Neural progenitor cell (in vitro differentiated cells): Measurements from ENCODE around the gene SHC3. TPM values are rescaled to one million over a fixed set of nuclear protein-coding genes. Genes with fewer than 3 reads are reported as not detected.

ENCODE experiments used
- DNase-seq: peaks from one replicate; pipeline ENCODE4 v3.0.0-alpha.2; 2016; ENCODE audit warnings: low spot score
- H2AFZ ChIP-seq: fragments of 200-600 bp; sonication (generic); replicated peaks from 2 replicates; pipeline ENCODE4 v1.6.1; 2016; ENCODE audit warnings: antibody characterized with exemption
- H3F3A ChIP-seq: fragments of 200-600 bp; sonication (generic); 2 replicates; pipeline ENCODE4 v1.6.1; 2016; ENCODE audit warnings: antibody characterized with exemption, low read depth
- H3K27ac ChIP-seq: fragments of 200-600 bp; sonication (generic); 2 replicates; pipeline ENCODE4 v1.5.1; 2016; ENCODE audit warnings: mild to moderate bottlenecking
- H3K27me3 ChIP-seq: fragments of 200-600 bp; sonication (generic); 2 replicates; pipeline ENCODE4 v1.6.1; 2016; ENCODE audit warnings: mild to moderate bottlenecking, moderate library complexity
- H3K36me3 ChIP-seq: fragments of 200-600 bp; sonication (generic); 2 replicates; pipeline ENCODE4 v1.5.1; 2016
- H3K4me1 ChIP-seq: fragments of 200-600 bp; sonication (generic); 2 replicates; pipeline ENCODE4 v1.6.1; 2016; ENCODE audit warnings: mixed run types
- H3K4me2 ChIP-seq: fragments of 200-600 bp; sonication (generic); 2 replicates; pipeline ENCODE4 v1.6.1; 2016
- H3K4me3 ChIP-seq: fragments of 200-600 bp; sonication (generic); 2 replicates; pipeline ENCODE4 v1.5.1; 2016
- H3K79me2 ChIP-seq: fragments of 200-600 bp; sonication (generic); 2 replicates; pipeline ENCODE4 v1.6.1; 2016; ENCODE audit warnings: low read depth
- H3K9ac ChIP-seq: fragments of 200-600 bp; sonication (generic); 2 replicates; pipeline ENCODE4 v1.6.1; 2016
- H3K9me3 ChIP-seq: fragments of 200-600 bp; sonication (generic); 2 replicates; pipeline ENCODE4 v1.5.1; 2016; ENCODE audit warnings: low read depth
- H4K20me1 ChIP-seq: fragments of 200-600 bp; sonication (generic); 2 replicates; pipeline ENCODE4 v1.6.1; 2016; ENCODE audit warnings: low read depth
- H3K27ac Mint-ChIP-seq: 3 replicates; pipeline ENCODE4 v1.8.0; 2021; ENCODE audit warnings: mixed read lengths
- H3K27me3 Mint-ChIP-seq: 2 replicates; pipeline ENCODE4 v1.8.0; 2022; ENCODE audit warnings: low read depth, mild to moderate bottlenecking, inconsistent platforms, moderate library complexity, mixed read lengths; ENCODE audit not compliant: insufficient read depth
- H3K36me3 Mint-ChIP-seq: 3 replicates; pipeline ENCODE4 v1.8.0; 2021; ENCODE audit warnings: mixed read lengths
- H3K4me1 Mint-ChIP-seq: 3 replicates; pipeline ENCODE4 v1.8.0; 2021; ENCODE audit warnings: mixed read lengths
- H3K4me3 Mint-ChIP-seq: 3 replicates; pipeline ENCODE4 v1.8.0; 2021; ENCODE audit warnings: mild to moderate bottlenecking, moderate library complexity, mixed read lengths
- H3K9me3 Mint-ChIP-seq: 3 replicates; pipeline ENCODE4 v1.8.0; 2020; ENCODE audit warnings: mixed read lengths
- EZH2 ChIP-seq: fragments of 200-600 bp; sonication (generic); IDR thresholded peaks from 2 replicates; pipeline ENCODE4 v1.6.1; 2017; ENCODE audit warnings: antibody characterized with exemption, mild to moderate bottlenecking, moderate library complexity
- EZH2phosphoT487 ChIP-seq: fragments of 200-600 bp; sonication (generic); IDR thresholded peaks from 2 replicates; pipeline ENCODE4 v1.6.1; 2017; ENCODE audit warnings: antibody characterized with exemption
- total RNA-seq: library from RNA; depleted of rRNA; stranded (reverse); fragments of >200 nt; gene quantifications from 2 replicates; pipeline ENCODE4 v1.2.3, GENCODE V29; 2015; ENCODE audit warnings: low replicate concordance
- TF ChIP-seq, protein P1 (sequence below): fragments of 200-600 bp; sonication (generic); IDR thresholded peaks from 2 replicates; pipeline ENCODE4 v1.5.1; 2017; ENCODE audit warnings: antibody characterized with exemption, mild to moderate bottlenecking

Gene SHC3
- total RNA-seq, 1 donor from 2014 or later: 0.64 TPM

GRCh38 chr9:89065921-89066320 is 112.7 kb downstream of the SHC3 start:
- H3K9me3 ChIP-seq: no peaks in the 10 kb centered on the region
- H3K4me2 ChIP-seq: no peak overlapping the region
- no peaks in the 10 kb centered on the region for H3K27me3 ChIP-seq
- H3K27ac Mint-ChIP-seq: no peak overlapping the region
- peaks cover 39% of the 10 kb centered on the region for H3K36me3 Mint-ChIP-seq
- no peak for DNase-seq
- H3K4me1 Mint-ChIP-seq: no peaks in the 10 kb centered on the region
- no peaks in the 10 kb centered on the region for H3K36me3 ChIP-seq
- H4K20me1 ChIP-seq: no peaks in the 10 kb centered on the region
- no peak overlapping the region for H3K4me3 ChIP-seq
- H3K79me2 ChIP-seq: no peaks in the 10 kb centered on the region
- H3K27ac ChIP-seq: no peak overlapping the region
- no peaks in the 10 kb centered on the region for H3F3A ChIP-seq
- H3K4me3 Mint-ChIP-seq: no peak overlapping the region
- TF ChIP-seq, protein P1, sequence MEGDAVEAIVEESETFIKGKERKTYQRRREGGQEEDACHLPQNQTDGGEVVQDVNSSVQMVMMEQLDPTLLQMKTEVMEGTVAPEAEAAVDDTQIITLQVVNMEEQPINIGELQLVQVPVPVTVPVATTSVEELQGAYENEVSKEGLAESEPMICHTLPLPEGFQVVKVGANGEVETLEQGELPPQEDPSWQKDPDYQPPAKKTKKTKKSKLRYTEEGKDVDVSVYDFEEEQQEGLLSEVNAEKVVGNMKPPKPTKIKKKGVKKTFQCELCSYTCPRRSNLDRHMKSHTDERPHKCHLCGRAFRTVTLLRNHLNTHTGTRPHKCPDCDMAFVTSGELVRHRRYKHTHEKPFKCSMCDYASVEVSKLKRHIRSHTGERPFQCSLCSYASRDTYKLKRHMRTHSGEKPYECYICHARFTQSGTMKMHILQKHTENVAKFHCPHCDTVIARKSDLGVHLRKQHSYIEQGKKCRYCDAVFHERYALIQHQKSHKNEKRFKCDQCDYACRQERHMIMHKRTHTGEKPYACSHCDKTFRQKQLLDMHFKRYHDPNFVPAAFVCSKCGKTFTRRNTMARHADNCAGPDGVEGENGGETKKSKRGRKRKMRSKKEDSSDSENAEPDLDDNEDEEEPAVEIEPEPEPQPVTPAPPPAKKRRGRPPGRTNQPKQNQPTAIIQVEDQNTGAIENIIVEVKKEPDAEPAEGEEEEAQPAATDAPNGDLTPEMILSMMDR: no peak
- TF ChIP-seq EZH2phosphoT487 (no peak), EZH2 (no peak)
- no peaks in the 10 kb centered on the region for H3K9me3 Mint-ChIP-seq
- no peak overlapping the region for H2AFZ ChIP-seq
- H3K4me1 ChIP-seq: no peaks in the 10 kb centered on the region
- no peak overlapping the region for H3K9ac ChIP-seq
- peaks cover 3% of the 10 kb centered on the region for H3K27me3 Mint-ChIP-seq

- Histone ChIP-seq H3K4me2 (no peak overlapping the region), H3K4me1 (no peaks in the 10 kb centered on the region), H3K27me3 (no peaks in the 10 kb centered on the region), H3K27ac (no peak overlapping the region), H3K79me2 (no peaks in the 10 kb centered on the region), H3K4me3 (no peak overlapping the region), H3K9ac (no peak overlapping the region), H2AFZ (no peak overlapping the region), H3K36me3 (no peaks in the 10 kb centered on the region), H3F3A (no peaks in the 10 kb centered on the region), H4K20me1 (no peaks in the 10 kb centered on the region), H3K9me3 (no peaks in the 10 kb centered on the region)
- no peak overlapping the region for H3K27ac Mint-ChIP-seq
- no peaks in the 10 kb centered on the region for H3K4me1 Mint-ChIP-seq
- TF ChIP-seq, protein P1: no peak
- TF ChIP-seq EZH2 (no peak), EZH2phosphoT487 (no peak)
- no peaks in the 10 kb centered on the region for H3K9me3 Mint-ChIP-seq
- no peak for DNase-seq
- no peak overlapping the region for H3K4me3 Mint-ChIP-seq
- no peaks in the 10 kb centered on the region for H3K27me3 Mint-ChIP-seq
- H3K36me3 Mint-ChIP-seq: peaks cover 26% of the 10 kb centered on the region
Measured at GRCh38 chr9:89060790-89061189, 117.8 kb downstream of the SHC3 start.

DNA sequence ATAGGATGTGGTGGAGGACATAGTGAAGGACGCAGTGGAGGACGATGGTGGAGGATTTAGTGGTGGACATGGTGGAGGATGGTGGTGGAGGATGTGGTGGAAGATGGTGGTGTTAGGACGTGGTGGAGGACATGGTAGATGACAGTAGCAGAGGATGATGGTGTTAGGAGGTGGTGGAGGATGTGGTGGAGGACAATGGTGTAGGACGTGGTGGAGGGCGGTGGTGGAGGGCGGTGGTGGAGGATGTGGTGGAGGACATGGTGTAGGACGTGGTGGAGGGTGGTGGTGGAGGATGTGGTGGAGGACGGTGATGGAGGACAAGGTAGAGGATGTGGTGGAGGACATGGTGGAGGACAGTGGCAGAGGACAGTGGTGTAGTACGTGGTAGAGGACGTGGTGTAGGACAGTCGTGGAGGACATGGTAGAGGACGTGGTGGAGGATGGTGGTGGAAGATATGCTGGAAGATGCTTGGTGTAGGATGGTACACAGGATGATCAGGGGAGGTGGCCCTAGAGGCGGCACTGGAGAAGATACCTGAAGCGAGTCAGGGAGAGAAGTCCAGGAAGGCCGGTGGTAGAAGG is 118.6 kb downstream of the SHC3 start:
- H3K27ac Mint-ChIP-seq: no peak overlapping the region
- H3K27me3 Mint-ChIP-seq: no peaks in the 10 kb centered on the region
- Histone ChIP-seq H3F3A (no peaks in the 10 kb centered on the region), H3K9me3 (no peaks in the 10 kb centered on the region), H3K4me2 (no peak overlapping the region), H3K9ac (no peak overlapping the region), H3K27ac (no peak overlapping the region), H3K36me3 (no peaks in the 10 kb centered on the region), H3K27me3 (no peaks in the 10 kb centered on the region), H4K20me1 (no peaks in the 10 kb centered on the region), H3K4me1 (no peaks in the 10 kb centered on the region), H3K79me2 (no peaks in the 10 kb centered on the region), H2AFZ (no peak overlapping the region), H3K4me3 (no peak overlapping the region)
- peaks cover 29% of the 10 kb centered on the region for H3K36me3 Mint-ChIP-seq
- no peaks in the 10 kb centered on the region for H3K4me1 Mint-ChIP-seq
- TF ChIP-seq EZH2phosphoT487 (no peak), EZH2 (no peak)
- H3K9me3 Mint-ChIP-seq: no peaks in the 10 kb centered on the region
- no peak overlapping the region for H3K4me3 Mint-ChIP-seq
- DNase-seq: no peak

DNA sequence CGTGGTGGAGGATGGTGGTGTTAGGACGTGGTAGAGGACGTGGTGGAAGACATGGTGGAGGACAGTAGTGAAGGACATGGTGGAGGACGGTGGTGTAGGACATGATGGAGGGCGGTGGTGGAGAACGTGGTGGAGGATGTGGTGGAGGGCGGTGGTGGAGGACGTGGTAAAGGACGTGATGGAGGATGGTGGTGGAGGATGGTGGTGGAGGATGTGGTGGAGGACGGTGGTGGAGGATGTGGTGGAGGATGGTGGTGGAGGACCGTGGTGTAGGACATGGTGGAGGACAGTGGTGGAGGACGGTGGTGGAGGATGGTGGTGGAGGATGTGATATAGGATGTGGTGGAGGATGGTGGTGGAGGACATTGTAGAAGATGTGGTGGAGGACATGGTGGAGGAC is 119.7 kb downstream of the SHC3 start:
- no peak overlapping the region for H3K4me2 ChIP-seq
- no peaks in the 10 kb centered on the region for H4K20me1 ChIP-seq
- H3F3A ChIP-seq: no peaks in the 10 kb centered on the region
- Mint-ChIP-seq H3K27me3 (no peaks in the 10 kb centered on the region), H3K27ac (no peak overlapping the region), H3K4me3 (no peak overlapping the region), H3K9me3 (no peaks in the 10 kb centered on the region), H3K36me3 (peaks cover 18% of the 10 kb centered on the region), H3K4me1 (no peaks in the 10 kb centered on the region)
- H3K36me3 ChIP-seq: no peaks in the 10 kb centered on the region
- TF ChIP-seq EZH2phosphoT487 (no peak), EZH2 (no peak)
- TF ChIP-seq, protein P1: no peak
- no peaks in the 10 kb centered on the region for H3K27me3 ChIP-seq
- DNase-seq: no peak
- H3K79me2 ChIP-seq: no peaks in the 10 kb centered on the region
- H3K27ac ChIP-seq: no peak overlapping the region
- no peak overlapping the region for H3K4me3 ChIP-seq
- H2AFZ ChIP-seq: no peak overlapping the region
- H3K9ac ChIP-seq: no peak overlapping the region
- no peaks in the 10 kb centered on the region for H3K4me1 ChIP-seq
- no peaks in the 10 kb centered on the region for H3K9me3 ChIP-seq
